ENCODE measurements around the gene NPR3. TPM values are rescaled to one million over a fixed set of nuclear protein-coding genes. Genes with fewer than 3 reads are reported as not detected.
"Not testable (repeated sequence)": the region's sequence is repeated elsewhere in the genome, so short reads cannot be mapped to it uniquely, and the experiment has no call there.

The NPR3 gene
- total RNA-seq, 2 experiments from 2014 or later: not detected

DNA sequence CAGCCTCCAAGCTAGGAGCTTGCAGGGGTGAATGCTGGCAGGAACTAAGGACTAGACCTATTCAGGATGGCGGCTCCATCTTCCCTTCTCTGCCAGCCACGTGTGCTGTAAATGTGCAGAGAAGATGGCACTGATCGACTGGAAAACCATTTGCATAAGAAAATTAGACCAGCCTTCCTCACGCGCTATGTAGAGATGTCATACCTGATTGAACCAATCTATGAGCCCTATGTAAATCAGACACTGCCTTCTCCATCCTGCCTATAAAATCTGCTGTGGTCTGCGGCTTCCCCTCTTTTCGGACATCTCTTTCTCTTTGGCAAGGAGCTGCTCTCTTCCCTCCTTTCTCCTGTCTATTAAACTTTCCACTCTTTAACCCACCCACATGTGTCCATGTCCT, 91.6 kb downstream of the NPR3 start:
- ATAC-seq: no peak
- Mint-ChIP-seq H3K9me3 (ENCODE audit: insufficient read depth) (peaks cover under 1% of the 10 kb centered on the region), H3K27ac (no peak overlapping the region), H3K36me3 (ENCODE audit: low read depth) (no peaks in the 10 kb centered on the region), H3K4me1 (ENCODE audit: low read depth) (no peaks in the 10 kb centered on the region), H3K27me3 (ENCODE audit: low read depth) (no peaks in the 10 kb centered on the region), H3K4me3 (no peak overlapping the region)
- ChIA-PET CTCF (no interaction called here), POLR2A (no interaction called here)
- DNase-seq: no peak

GRCh38 chr5:32803656-32804055, 92.5 kb downstream of the NPR3 start:
- DNase-seq (no peak), ATAC-seq (no peak)
- no peak overlapping the region for H3K27ac Mint-ChIP-seq
- H3K4me3 Mint-ChIP-seq: no peak overlapping the region
- no peaks in the 10 kb centered on the region for H3K36me3 Mint-ChIP-seq (ENCODE audit: low read depth)
- H3K4me1 Mint-ChIP-seq (ENCODE audit: low read depth): no peaks in the 10 kb centered on the region
- ChIA-PET CTCF (no interaction called here), POLR2A (no interaction called here)
- H3K27me3 Mint-ChIP-seq (ENCODE audit: low read depth): no peaks in the 10 kb centered on the region
- H3K9me3 Mint-ChIP-seq (ENCODE audit: insufficient read depth): peaks cover 5% of the 10 kb centered on the region

DNA sequence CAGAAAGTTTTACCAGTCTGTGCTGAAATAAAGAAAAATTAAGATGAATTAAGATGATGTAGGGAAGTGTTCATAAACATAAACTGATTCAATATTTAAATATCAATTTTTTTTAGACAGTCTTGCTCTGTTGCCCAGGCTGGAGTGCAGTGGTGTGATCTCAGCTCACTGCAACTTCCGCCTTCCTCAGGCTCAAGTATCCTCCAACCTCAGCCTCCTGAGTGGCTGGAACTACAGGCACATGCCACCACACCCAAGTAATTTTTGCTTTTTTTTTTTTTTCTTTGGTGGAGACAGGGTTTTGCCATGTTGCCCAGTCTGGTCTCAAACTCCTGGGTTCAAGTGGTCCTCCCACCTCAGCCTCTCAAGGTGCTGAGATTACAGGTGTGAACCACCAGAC, 94.3 kb downstream of the NPR3 start:
- H3K27me3 Mint-ChIP-seq (ENCODE audit: low read depth); POLR2A ChIA-PET; DNase-seq; H3K4me1 Mint-ChIP-seq (ENCODE audit: low read depth); H3K4me3 Mint-ChIP-seq; H3K27ac Mint-ChIP-seq; H3K9me3 Mint-ChIP-seq (ENCODE audit: insufficient read depth); ATAC-seq; H3K36me3 Mint-ChIP-seq (ENCODE audit: low read depth); CTCF ChIA-PET: not testable (repeated sequence)

DNA sequence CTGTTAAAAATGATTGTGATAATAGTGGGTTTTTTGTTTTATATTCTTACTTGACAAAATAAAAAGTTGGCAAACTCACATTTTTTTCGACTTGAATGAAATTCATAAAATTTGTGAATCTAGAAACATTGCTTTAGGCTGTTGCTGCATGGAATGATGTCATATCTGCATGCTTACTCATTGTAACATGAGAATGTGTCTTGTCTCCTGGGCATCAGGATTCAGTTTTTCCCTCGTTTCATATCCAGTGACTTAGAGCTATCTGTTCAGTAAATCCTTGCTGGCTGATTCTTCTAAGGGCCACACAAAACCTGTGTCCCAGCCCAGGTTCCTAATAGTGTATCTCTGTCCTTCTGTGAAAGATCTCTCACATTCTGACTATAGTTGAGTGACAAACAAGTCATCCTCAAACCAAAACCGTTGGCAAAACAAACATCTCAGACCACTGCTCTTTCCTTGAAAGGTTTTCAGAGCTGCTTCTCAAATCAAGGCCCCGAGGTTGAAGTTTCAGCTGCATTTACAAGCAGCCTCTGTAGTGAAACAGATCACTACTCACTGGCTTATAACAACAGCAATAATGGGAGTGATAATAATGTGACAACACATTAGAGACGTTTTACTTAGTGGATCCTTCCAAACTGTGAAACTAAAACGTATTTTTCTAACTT, 95.0 kb downstream of the NPR3 start:
- ChIA-PET CTCF (no interaction called here), POLR2A (no interaction called here)
- no peaks in the 10 kb centered on the region for H3K4me1 Mint-ChIP-seq (ENCODE audit: low read depth)
- H3K27me3 Mint-ChIP-seq (ENCODE audit: low read depth): no peaks in the 10 kb centered on the region
- H3K27ac Mint-ChIP-seq: no peak overlapping the region
- ATAC-seq: no peak
- no peak overlapping the region for H3K4me3 Mint-ChIP-seq
- peaks cover 5% of the 10 kb centered on the region for H3K9me3 Mint-ChIP-seq (ENCODE audit: insufficient read depth)
- H3K36me3 Mint-ChIP-seq (ENCODE audit: low read depth): no peaks in the 10 kb centered on the region
- no peak for DNase-seq

DNA sequence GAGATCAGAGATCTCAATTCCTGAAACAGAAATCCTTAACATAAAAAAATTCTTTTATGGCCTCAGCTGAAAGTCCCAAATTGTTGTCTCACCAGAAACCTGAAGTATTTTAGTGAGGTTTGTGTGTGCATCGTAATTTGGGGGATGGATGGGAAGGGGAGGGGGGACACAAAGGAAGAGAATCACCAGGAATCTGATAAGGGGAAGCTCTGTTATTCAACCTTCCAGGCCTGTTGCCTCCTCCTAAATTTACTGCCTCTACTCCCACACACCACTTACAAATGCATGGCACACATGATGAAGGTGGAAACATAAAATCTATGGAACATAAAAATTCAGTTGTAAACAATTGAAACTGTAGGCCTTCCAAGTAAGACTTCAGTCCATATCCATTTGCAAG, 97.7 kb downstream of the NPR3 start:
- Mint-ChIP-seq H3K4me1 (ENCODE audit: low read depth) (no peaks in the 10 kb centered on the region), H3K27me3 (ENCODE audit: low read depth) (no peaks in the 10 kb centered on the region), H3K4me3 (no peak overlapping the region), H3K27ac (no peak overlapping the region), H3K9me3 (ENCODE audit: insufficient read depth) (peaks cover 5% of the 10 kb centered on the region), H3K36me3 (ENCODE audit: low read depth) (no peaks in the 10 kb centered on the region)
- ChIA-PET CTCF (no interaction called here), POLR2A (no interaction called here)
- ATAC-seq: no peak
- DNase-seq: no peak

GRCh38 chr5:32810804-32811203, 99.7 kb downstream of the NPR3 start:
- no peaks in the 10 kb centered on the region for H3K4me1 Mint-ChIP-seq (ENCODE audit: low read depth)
- H3K9me3 Mint-ChIP-seq (ENCODE audit: insufficient read depth): peaks cover 5% of the 10 kb centered on the region
- H3K4me3 Mint-ChIP-seq: no peak overlapping the region
- no peak overlapping the region for H3K27ac Mint-ChIP-seq
- DNase-seq (no peak), ATAC-seq (no peak)
- no peaks in the 10 kb centered on the region for H3K36me3 Mint-ChIP-seq (ENCODE audit: low read depth)
- ChIA-PET POLR2A (no interaction called here), CTCF (no interaction called here)
- no peaks in the 10 kb centered on the region for H3K27me3 Mint-ChIP-seq (ENCODE audit: low read depth)

DNA sequence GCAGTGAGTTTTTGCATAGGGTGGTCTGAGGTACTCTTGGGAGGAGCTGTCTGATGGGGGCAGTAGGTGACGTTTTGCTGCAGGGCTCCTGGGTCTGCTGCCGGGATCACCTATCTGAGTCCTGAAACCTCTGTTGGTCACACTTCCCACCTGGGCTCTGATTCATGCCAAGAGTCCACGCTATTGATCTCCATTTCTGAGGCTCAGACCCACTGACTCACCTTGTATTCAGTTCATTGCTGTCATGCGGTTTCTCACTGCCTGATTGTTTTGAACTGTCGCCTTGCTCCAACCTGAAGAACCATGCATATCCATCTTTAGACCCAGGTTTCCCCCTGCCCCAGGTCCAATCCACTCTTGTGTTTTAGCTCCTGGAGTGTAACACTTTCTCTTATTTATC, 101.3 kb downstream of the NPR3 start:
- H3K36me3 Mint-ChIP-seq (ENCODE audit: low read depth): no peaks in the 10 kb centered on the region
- DNase-seq (no peak), ATAC-seq (no peak)
- no peaks in the 10 kb centered on the region for H3K27me3 Mint-ChIP-seq (ENCODE audit: low read depth)
- no peak overlapping the region for H3K4me3 Mint-ChIP-seq
- POLR2A ChIA-PET: no interaction called here
- no peaks in the 10 kb centered on the region for H3K4me1 Mint-ChIP-seq (ENCODE audit: low read depth)
- peaks cover 5% of the 10 kb centered on the region for H3K9me3 Mint-ChIP-seq (ENCODE audit: insufficient read depth)
- CTCF ChIA-PET: no interaction called here
- no peak overlapping the region for H3K27ac Mint-ChIP-seq

- ATAC-seq (no peak), DNase-seq (no peak)
- H3K27me3 Mint-ChIP-seq (ENCODE audit: low read depth): no peaks in the 10 kb centered on the region
- no peaks in the 10 kb centered on the region for H3K4me1 Mint-ChIP-seq (ENCODE audit: low read depth)
- no peaks in the 10 kb centered on the region for H3K36me3 Mint-ChIP-seq (ENCODE audit: low read depth)
- no peak overlapping the region for H3K27ac Mint-ChIP-seq
- ChIA-PET CTCF (no interaction called here), POLR2A (no interaction called here)
- H3K4me3 Mint-ChIP-seq: no peak overlapping the region
- H3K9me3 Mint-ChIP-seq (ENCODE audit: insufficient read depth): no peaks in the 10 kb centered on the region
Measured at GRCh38 chr5:32814141-32814540, 103.0 kb downstream of the NPR3 start.

GRCh38 chr5:32814620-32815019, 103.5 kb downstream of the NPR3 start:
- POLR2A ChIA-PET: no interaction called here
- H3K27ac Mint-ChIP-seq: no peak overlapping the region
- no peaks in the 10 kb centered on the region for H3K27me3 Mint-ChIP-seq (ENCODE audit: low read depth)
- ATAC-seq (no peak), DNase-seq (no peak)
- CTCF ChIA-PET: no interaction called here
- H3K4me3 Mint-ChIP-seq: no peak overlapping the region
- H3K36me3 Mint-ChIP-seq (ENCODE audit: low read depth): no peaks in the 10 kb centered on the region
- no peaks in the 10 kb centered on the region for H3K4me1 Mint-ChIP-seq (ENCODE audit: low read depth)
- H3K9me3 Mint-ChIP-seq (ENCODE audit: insufficient read depth): no peaks in the 10 kb centered on the region

GRCh38 chr5:32827981-32828380, 116.9 kb downstream of the NPR3 start:
- ATAC-seq (no peak), DNase-seq (no peak)
- Mint-ChIP-seq H3K4me3 (no peak overlapping the region), H3K4me1 (ENCODE audit: low read depth) (peaks cover 2% of the 10 kb centered on the region), H3K36me3 (ENCODE audit: low read depth) (no peaks in the 10 kb centered on the region), H3K27ac (no peak overlapping the region), H3K9me3 (ENCODE audit: insufficient read depth) (no peaks in the 10 kb centered on the region), H3K27me3 (ENCODE audit: low read depth) (no peaks in the 10 kb centered on the region)
- ChIA-PET POLR2A (no interaction called here), CTCF (no interaction called here)

DNA sequence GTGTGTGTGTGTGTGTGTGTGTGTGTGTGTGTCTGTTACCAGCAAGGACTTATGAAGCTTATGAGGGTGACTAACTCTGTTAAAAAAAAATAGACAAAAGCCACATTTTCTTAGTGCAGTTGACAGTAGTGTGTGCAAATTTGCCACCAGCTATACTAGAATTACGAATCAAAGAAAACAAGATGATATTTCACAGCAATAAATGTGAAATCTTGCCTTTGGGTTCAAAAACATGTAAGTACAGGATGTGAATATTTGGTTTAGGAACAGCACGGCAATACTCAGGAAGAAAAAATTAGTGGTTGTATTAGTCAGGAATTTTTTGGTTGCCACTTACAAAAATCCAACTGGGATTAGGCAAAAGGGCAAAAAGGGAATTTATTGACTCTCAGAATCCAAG, 117.4 kb downstream of the NPR3 start:
- POLR2A ChIA-PET: no interaction called here
- H3K9me3 Mint-ChIP-seq (ENCODE audit: insufficient read depth): no peaks in the 10 kb centered on the region
- CTCF ChIA-PET: no interaction called here
- no peak for ATAC-seq
- H3K27me3 Mint-ChIP-seq (ENCODE audit: low read depth): no peaks in the 10 kb centered on the region
- H3K27ac Mint-ChIP-seq: no peak overlapping the region
- H3K4me3 Mint-ChIP-seq: no peak overlapping the region
- no peak for DNase-seq
- H3K4me1 Mint-ChIP-seq (ENCODE audit: low read depth): peaks cover 5% of the 10 kb centered on the region
- no peaks in the 10 kb centered on the region for H3K36me3 Mint-ChIP-seq (ENCODE audit: low read depth)

GRCh38 chr5:32831624-32832023, 120.5 kb downstream of the NPR3 start:
- DNase-seq: no peak
- ChIA-PET POLR2A (no interaction called here), CTCF (no interaction called here)
- ATAC-seq: no peak
- Mint-ChIP-seq H3K9me3 (ENCODE audit: insufficient read depth) (no peaks in the 10 kb centered on the region), H3K27ac (no peak overlapping the region), H3K36me3 (ENCODE audit: low read depth) (no peaks in the 10 kb centered on the region), H3K4me3 (no peak overlapping the region), H3K27me3 (ENCODE audit: low read depth) (no peaks in the 10 kb centered on the region), H3K4me1 (ENCODE audit: low read depth) (peaks cover 17% of the 10 kb centered on the region)

DNA sequence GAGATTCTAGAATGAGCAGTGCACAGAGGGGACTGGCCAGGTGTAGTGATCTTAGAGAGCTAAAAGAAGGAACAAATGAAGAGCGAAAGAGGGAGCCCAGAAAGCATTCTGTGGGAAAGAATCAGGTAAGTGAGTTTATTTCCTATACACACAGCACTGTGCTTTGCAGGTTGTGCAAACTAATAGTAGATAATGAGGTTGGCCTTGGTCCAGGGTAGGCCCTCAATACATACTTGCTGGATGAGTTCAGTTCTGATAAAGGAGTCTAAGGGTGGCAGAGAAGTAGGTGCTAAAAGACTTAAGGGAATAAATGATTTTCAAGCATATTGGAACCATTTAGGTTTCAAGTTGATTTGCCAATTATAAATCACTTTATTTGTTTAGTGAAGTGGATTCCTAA, 122.0 kb downstream of the NPR3 start:
- ChIA-PET POLR2A (no interaction called here), CTCF (no interaction called here)
- ATAC-seq: no peak
- H3K27ac Mint-ChIP-seq: no peak overlapping the region
- peaks cover 17% of the 10 kb centered on the region for H3K4me1 Mint-ChIP-seq (ENCODE audit: low read depth)
- no peaks in the 10 kb centered on the region for H3K9me3 Mint-ChIP-seq (ENCODE audit: insufficient read depth)
- no peaks in the 10 kb centered on the region for H3K36me3 Mint-ChIP-seq (ENCODE audit: low read depth)
- no peak for DNase-seq
- no peaks in the 10 kb centered on the region for H3K27me3 Mint-ChIP-seq (ENCODE audit: low read depth)
- no peak overlapping the region for H3K4me3 Mint-ChIP-seq

All from activated CD8-positive, alpha-beta T cell treated with anti-CD3 and anti-CD28 coated beads, Interleukin-2, amount 10 ng/mL, durations not matched to agents 7 days and 5 days (primary cell).